HFF-Myc (cell line): ENCODE data around the gene PNMA8C.
"Not testable (repeated sequence)": the region's sequence is repeated elsewhere in the genome, so short reads cannot be mapped to it uniquely, and the experiment has no call there.

Experiments
- DNase-seq: peaks from one replicate; pipeline ENCODE4 v3.0.0-alpha.2; 2011; ENCODE audit warnings: low read depth; ENCODE audit errors: extremely low read depth
- H3K4me3 ChIP-seq: replicated peaks from 2 replicates; pipeline ENCODE4 v1.5.1; 2011; ENCODE audit warnings: low read depth, mild to moderate bottlenecking, control low read depth, low read length
- CTCF ChIP-seq: IDR thresholded peaks from 2 replicates; pipeline ENCODE4 v1.5.1; 2012; ENCODE audit warnings: mild to moderate bottlenecking, low read depth, low read length, control low read depth; ENCODE audit errors: missing control alignments

Gene PNMA8C

GRCh38 chr19:46383171-46383815 lies 45.4 kb downstream of the PNMA8C start:
- no peak for TF ChIP-seq CTCF
- H3K4me3 ChIP-seq, result no peak overlapping the region
- no peak for DNase-seq

GRCh38 chr19:46381756-46382345 lies 46.9 kb downstream of the PNMA8C start:
- no peak overlapping the region for H3K4me3 ChIP-seq
- no peak for DNase-seq
- TF ChIP-seq CTCF, result no peak

- H3K4me3 ChIP-seq, result no peak overlapping the region
- no peak for DNase-seq
- TF ChIP-seq CTCF, result no peak
Observed at GRCh38 chr19:46381346-46381745, 47.4 kb downstream of the PNMA8C start.

- TF ChIP-seq CTCF, result no peak
Observed at GRCh38 chr19:46380690-46381089, 48.0 kb downstream of the PNMA8C start.

GRCh38 chr19:46378268-46378667 lies 50.5 kb downstream of the PNMA8C start:
- DNase-seq, result no peak
- no peak overlapping the region for H3K4me3 ChIP-seq
- no peak for TF ChIP-seq CTCF

More at GRCh38 chr19:46380690-46381089, 48.0 kb downstream of the PNMA8C start:
- H3K4me3 ChIP-seq, result no peak overlapping the region
- no peak for DNase-seq

GRCh38 chr19:46376241-46377153 lies 52.2 kb downstream of the PNMA8C start:
- DNase-seq, result no peak
- no peak for TF ChIP-seq CTCF

GRCh38 chr19:46375476-46376067 lies 53.2 kb downstream of the PNMA8C start:
- DNase-seq, H3K4me3 ChIP-seq: not testable (repeated sequence)

More at GRCh38 chr19:46376241-46377153, 52.2 kb downstream of the PNMA8C start:
- H3K4me3 ChIP-seq, result no peak overlapping the region
